SU-DHL-6 (cell line): ENCODE results near the gene CAPN15.

Source experiments
- H2AFZ ChIP-seq: fragments of 200-600 bp; sonication (generic); 2 replicates; pipeline ENCODE4 v1.6.1; 2014; ENCODE audit warnings: low read depth, mild to moderate bottlenecking, moderate library complexity, mixed read lengths, antibody characterized with exemption, low read length; ENCODE audit not compliant: severe bottlenecking
- H3F3A ChIP-seq: fragments of 200-600 bp; shearing (Covaris generic); 2 replicates; pipeline ENCODE4 v1.6.0; 2016; ENCODE audit warnings: antibody characterized with exemption, mild to moderate bottlenecking; ENCODE audit not compliant: insufficient read depth
- H3K27ac ChIP-seq: fragments of 200-600 bp; sonication (generic); 2 replicates; pipeline ENCODE4 v1.5.1; 2016; ENCODE audit warnings: low read depth, mild to moderate bottlenecking, low read length, moderate library complexity, mixed read lengths
- H3K27me3 ChIP-seq: fragments of 200-600 bp; sonication (generic), shearing (Covaris generic); 2 replicates; pipeline ENCODE4 v1.6.0; 2014; ENCODE audit warnings: mild to moderate bottlenecking, low read length
- H3K36me3 ChIP-seq: fragments of 200-600 bp; sonication (generic); 2 replicates; pipeline ENCODE4 v1.6.1; 2014; ENCODE audit warnings: mild to moderate bottlenecking, low read length, mixed read lengths
- H3K4me2 ChIP-seq: fragments of 300-600, 200-600 bp; shearing (Covaris generic), sonication (generic); 2 replicates; pipeline ENCODE4 v1.6.0; 2014; ENCODE audit warnings: low read length, low read depth, mild to moderate bottlenecking; ENCODE audit not compliant: poor library complexity, severe bottlenecking
- H3K4me3 ChIP-seq: fragments of 200-600 bp; sonication (generic); 2 replicates; pipeline ENCODE4 v1.5.1; 2014; ENCODE audit warnings: antibody characterized with exemption, low read length, mild to moderate bottlenecking, mixed read lengths; ENCODE audit not compliant: insufficient read depth, poor library complexity, severe bottlenecking
- H3K79me2 ChIP-seq: fragments of 200-600 bp; sonication (generic); 2 replicates; pipeline ENCODE4 v1.6.1; 2014; ENCODE audit warnings: mild to moderate bottlenecking, low read length, moderate library complexity; ENCODE audit not compliant: insufficient read depth
- H3K9ac ChIP-seq: fragments of 200-600 bp; sonication (generic); 2 replicates; pipeline ENCODE4 v1.7.0; 2014; ENCODE audit warnings: mild to moderate bottlenecking, low read length
- H3K9me2 ChIP-seq: fragments of 200-600 bp; sonication (generic); replicated peaks from 2 replicates; pipeline ENCODE4 v1.6.1; 2014; ENCODE audit warnings: low read length; ENCODE audit not compliant: insufficient read depth
- H3K9me3 ChIP-seq: fragments of 200-600 bp; sonication (generic); 2 replicates; pipeline ENCODE4 v1.6.1; 2014; ENCODE audit warnings: low read length, mixed read lengths; ENCODE audit not compliant: insufficient read depth
- H4K20me1 ChIP-seq: fragments of 200-600 bp; sonication (generic); 2 replicates; pipeline ENCODE4 v1.6.1; 2014; ENCODE audit warnings: low read depth, mild to moderate bottlenecking, antibody characterized with exemption, low read length, moderate library complexity, mixed read lengths
- EZH2phosphoT487 ChIP-seq: fragments of 200-600 bp; sonication (generic), shearing (Covaris generic); conservative IDR thresholded peaks from 2 replicates; pipeline ENCODE4 v1.6.1; 2018; ENCODE audit warnings: mild to moderate bottlenecking, antibody characterized with exemption, low read length, moderate library complexity, mixed read lengths
- TF ChIP-seq, protein P1 (sequence below): fragments of 200-600 bp; sonication (generic); IDR thresholded peaks from one replicate; pipeline ENCODE4 v1.5.1; 2017; ENCODE audit warnings: antibody characterized with exemption, mild to moderate bottlenecking, low read length, moderate library complexity; ENCODE audit not compliant: insufficient read depth, poor library complexity, severe bottlenecking

CAPN15 gene

DNA sequence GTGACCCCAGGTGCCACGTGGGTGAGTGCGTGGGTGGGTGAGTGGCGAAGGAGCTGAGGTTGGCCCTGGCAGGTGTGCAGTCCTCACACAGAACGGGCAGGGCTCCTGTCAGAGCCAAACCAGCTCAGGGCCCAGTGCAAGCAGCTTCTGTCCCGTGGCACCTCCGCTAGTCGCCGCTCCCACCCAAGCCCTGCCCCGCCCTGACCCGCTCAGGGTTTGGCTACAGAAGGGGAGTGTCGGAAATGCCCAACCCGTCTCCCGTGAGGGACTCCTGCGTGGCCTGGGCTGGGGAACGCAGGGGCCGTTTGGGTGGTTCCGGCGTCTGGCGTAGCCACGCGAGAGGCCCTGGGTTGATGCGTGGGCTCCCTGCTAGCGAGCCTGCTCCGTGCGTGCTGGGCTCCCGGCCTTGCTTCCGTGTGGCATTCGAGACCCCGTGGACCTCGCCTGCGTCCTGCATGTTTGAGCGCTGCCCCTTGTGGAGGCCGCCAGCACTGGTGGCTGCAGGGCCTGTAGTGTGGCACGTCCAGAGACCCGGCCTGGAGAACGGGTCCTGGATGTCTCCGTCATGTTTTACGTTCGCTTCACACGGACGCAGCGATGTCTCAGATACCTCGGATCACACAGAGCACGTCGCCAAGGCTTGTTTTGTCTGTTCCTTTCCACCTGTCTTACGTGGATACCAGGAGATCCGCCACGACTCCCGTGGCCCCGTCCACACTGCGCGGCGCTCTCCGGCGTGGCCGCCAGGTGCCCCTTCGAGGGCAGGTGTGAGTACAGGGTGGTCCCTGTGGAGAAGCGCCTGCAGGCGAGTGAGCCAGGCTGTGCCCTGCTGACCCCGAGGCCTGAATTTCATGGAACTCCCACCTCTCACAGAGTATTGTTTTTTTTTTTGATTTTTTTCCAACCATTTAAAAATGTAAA, 10.2 kb downstream of the CAPN15 start:
- H2AFZ ChIP-seq = no peak overlapping the region
- no peaks in the 10 kb centered on the region for H3K9me3 ChIP-seq
- no peak overlapping the region for H3K4me2 ChIP-seq
- H3K79me2 ChIP-seq = peaks cover 47% of the 10 kb centered on the region
- H3K36me3 ChIP-seq = no peaks in the 10 kb centered on the region
- H4K20me1 ChIP-seq = no peaks in the 10 kb centered on the region
- no peaks in the 10 kb centered on the region for H3K9me2 ChIP-seq
- H3K27me3 ChIP-seq = no peaks in the 10 kb centered on the region
- no peak overlapping the region for H3K27ac ChIP-seq
- H3K4me3 ChIP-seq = no peak overlapping the region
- TF ChIP-seq EZH2phosphoT487 = no peak
- TF ChIP-seq, protein P1, sequence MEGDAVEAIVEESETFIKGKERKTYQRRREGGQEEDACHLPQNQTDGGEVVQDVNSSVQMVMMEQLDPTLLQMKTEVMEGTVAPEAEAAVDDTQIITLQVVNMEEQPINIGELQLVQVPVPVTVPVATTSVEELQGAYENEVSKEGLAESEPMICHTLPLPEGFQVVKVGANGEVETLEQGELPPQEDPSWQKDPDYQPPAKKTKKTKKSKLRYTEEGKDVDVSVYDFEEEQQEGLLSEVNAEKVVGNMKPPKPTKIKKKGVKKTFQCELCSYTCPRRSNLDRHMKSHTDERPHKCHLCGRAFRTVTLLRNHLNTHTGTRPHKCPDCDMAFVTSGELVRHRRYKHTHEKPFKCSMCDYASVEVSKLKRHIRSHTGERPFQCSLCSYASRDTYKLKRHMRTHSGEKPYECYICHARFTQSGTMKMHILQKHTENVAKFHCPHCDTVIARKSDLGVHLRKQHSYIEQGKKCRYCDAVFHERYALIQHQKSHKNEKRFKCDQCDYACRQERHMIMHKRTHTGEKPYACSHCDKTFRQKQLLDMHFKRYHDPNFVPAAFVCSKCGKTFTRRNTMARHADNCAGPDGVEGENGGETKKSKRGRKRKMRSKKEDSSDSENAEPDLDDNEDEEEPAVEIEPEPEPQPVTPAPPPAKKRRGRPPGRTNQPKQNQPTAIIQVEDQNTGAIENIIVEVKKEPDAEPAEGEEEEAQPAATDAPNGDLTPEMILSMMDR = no peak
- H3F3A ChIP-seq = no peaks in the 10 kb centered on the region
- no peak overlapping the region for H3K9ac ChIP-seq

DNA sequence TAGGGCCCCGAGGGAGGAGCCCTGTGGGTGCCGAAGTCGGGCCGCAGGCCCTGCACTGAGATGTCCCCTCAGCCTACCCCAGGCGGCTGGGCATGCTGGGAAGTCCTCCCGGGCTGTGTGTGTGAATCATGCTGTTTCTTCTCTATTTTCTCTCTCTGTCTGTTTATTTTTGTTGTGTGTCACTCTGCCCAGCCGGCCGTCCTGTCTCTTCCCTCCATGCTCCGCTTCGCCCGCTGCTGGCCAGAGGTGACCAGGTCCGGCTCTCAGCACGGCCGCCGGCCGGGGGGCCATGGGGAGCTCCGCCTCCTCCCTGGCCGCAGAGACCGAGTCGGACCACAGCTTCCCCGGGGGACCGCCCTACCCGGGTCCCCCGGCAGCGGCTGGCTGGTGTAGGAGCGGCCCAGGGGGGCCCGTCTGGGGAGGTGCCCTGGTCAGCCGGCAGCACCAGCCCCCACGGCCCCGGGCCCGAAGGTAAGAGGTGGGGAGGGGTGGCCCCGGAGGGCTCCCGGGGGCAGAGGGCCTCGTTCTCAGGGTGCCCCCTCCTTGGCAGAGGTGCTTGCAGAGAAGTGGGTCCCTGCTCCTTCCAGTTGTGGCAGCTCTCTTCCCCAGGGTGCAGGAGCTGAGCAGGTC, 12.5 kb downstream of the CAPN15 start:
- H3K9me3 ChIP-seq = no peaks in the 10 kb centered on the region
- no peak overlapping the region for H3K4me2 ChIP-seq
- no peaks in the 10 kb centered on the region for H3K27me3 ChIP-seq
- no peak overlapping the region for H3K27ac ChIP-seq
- no peak overlapping the region for H3K4me3 ChIP-seq
- H3K79me2 ChIP-seq = peaks cover 35% of the 10 kb centered on the region
- H2AFZ ChIP-seq = no peak overlapping the region
- TF ChIP-seq, protein P1 = no peak
- TF ChIP-seq EZH2phosphoT487 = no peak
- H4K20me1 ChIP-seq = no peaks in the 10 kb centered on the region
- H3K36me3 ChIP-seq = no peaks in the 10 kb centered on the region
- no peak overlapping the region for H3K9ac ChIP-seq
- no peaks in the 10 kb centered on the region for H3K9me2 ChIP-seq
- no peaks in the 10 kb centered on the region for H3F3A ChIP-seq

DNA sequence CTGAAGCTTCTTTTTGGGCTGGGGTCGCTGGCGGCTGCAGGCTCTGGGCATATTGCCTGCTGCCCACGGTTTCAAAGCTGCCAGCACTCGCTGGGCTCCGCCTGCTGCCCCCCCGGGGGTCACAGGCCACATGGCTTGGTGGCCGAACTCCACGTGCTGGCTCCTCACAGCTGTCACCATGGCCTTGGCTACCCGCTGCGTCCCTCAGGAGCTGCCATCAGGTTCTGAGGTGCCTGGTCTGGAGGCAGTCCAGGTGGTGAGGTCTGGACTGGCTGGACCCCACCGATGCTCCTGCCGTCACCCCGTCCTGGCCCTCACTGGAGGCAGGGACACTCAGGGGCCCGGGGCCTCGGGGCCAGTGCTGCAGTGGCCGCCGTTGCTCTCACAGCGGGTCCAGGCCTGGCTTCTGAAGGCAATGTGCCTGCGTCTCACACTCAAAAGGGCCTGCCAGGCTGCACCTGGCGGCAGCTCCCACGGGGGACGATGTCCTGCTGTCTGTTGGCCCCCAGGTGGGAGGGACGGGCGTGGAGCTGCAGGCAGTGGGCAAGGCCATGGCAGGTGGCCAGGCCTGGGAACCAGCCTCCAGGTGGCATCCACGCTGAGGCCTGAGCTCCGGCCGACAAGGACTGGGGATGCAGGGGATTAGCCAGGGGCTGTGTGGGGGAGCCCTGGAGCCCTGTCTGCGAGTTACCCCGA, 13.3 kb downstream of the CAPN15 start:
- H2AFZ ChIP-seq = no peak overlapping the region
- no peak overlapping the region for H3K27ac ChIP-seq
- H3K79me2 ChIP-seq = peaks cover 32% of the 10 kb centered on the region; the same call in 1 of the 2 replicates
- H3K9me2 ChIP-seq = no peaks in the 10 kb centered on the region
- no peaks in the 10 kb centered on the region for H3K9me3 ChIP-seq
- H3K27me3 ChIP-seq = no peaks in the 10 kb centered on the region
- H3F3A ChIP-seq = no peaks in the 10 kb centered on the region
- TF ChIP-seq EZH2phosphoT487 = no peak
- TF ChIP-seq, protein P1 = no peak
- no peaks in the 10 kb centered on the region for H3K36me3 ChIP-seq
- H3K4me3 ChIP-seq = no peak overlapping the region
- H3K4me2 ChIP-seq = no peak overlapping the region
- no peak overlapping the region for H3K9ac ChIP-seq
- H4K20me1 ChIP-seq = no peaks in the 10 kb centered on the region
